Upper lobe of left lung (tissue), 4 donors: Measurements from ENCODE around the gene ESR2.

Experiments used
- POLR2AphosphoS5 ChIP-seq, 2 donors: sonication (generic); formaldehyde crosslinking; IDR thresholded peaks; one replicate each; pipeline ENCODE4 v1.5.1; 2017; ENCODE audit warnings: antibody characterized with exemption in 2 of 2
- TF ChIP-seq, protein P1 (sequence below), 6 experiments: fragments of 450-650 bp in 4 of 6; fragments of 200-600 bp in 2 of 6; sonication (generic) in 2 of 6; IDR thresholded peaks; one replicate each; pipeline ENCODE4 v1.5.1; 2016 to 2019; ENCODE audit warnings: antibody characterized with exemption in 6 of 6

DNA sequence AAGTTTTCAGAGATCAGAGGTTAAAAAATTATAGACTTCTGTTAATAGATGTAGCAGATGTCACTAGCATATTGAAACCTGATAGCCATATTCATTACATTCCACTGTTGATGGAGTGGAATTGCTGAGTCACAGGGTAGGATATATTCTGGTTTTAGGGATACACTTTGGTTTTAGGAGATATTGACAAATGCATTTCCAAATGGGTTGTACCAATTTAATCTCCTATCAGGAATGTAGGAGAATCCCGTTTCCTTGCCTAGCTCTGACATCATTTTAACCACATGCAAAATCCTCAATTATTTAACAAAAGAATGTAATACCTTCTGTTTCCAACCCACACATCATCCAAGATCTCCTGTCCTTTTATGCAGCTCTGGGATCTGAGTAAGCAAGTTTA is 30.7 kb upstream of the ESR2 start:
- no peak for TF ChIP-seq POLR2AphosphoS5 (IDR thresholded peaks at IDR 0.05)
- TF ChIP-seq, protein P1, sequence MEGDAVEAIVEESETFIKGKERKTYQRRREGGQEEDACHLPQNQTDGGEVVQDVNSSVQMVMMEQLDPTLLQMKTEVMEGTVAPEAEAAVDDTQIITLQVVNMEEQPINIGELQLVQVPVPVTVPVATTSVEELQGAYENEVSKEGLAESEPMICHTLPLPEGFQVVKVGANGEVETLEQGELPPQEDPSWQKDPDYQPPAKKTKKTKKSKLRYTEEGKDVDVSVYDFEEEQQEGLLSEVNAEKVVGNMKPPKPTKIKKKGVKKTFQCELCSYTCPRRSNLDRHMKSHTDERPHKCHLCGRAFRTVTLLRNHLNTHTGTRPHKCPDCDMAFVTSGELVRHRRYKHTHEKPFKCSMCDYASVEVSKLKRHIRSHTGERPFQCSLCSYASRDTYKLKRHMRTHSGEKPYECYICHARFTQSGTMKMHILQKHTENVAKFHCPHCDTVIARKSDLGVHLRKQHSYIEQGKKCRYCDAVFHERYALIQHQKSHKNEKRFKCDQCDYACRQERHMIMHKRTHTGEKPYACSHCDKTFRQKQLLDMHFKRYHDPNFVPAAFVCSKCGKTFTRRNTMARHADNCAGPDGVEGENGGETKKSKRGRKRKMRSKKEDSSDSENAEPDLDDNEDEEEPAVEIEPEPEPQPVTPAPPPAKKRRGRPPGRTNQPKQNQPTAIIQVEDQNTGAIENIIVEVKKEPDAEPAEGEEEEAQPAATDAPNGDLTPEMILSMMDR (IDR thresholded peaks at IDR 0.05) = no peak
